ENCODE results near the gene CCDC57.

Gene CCDC57

DNA sequence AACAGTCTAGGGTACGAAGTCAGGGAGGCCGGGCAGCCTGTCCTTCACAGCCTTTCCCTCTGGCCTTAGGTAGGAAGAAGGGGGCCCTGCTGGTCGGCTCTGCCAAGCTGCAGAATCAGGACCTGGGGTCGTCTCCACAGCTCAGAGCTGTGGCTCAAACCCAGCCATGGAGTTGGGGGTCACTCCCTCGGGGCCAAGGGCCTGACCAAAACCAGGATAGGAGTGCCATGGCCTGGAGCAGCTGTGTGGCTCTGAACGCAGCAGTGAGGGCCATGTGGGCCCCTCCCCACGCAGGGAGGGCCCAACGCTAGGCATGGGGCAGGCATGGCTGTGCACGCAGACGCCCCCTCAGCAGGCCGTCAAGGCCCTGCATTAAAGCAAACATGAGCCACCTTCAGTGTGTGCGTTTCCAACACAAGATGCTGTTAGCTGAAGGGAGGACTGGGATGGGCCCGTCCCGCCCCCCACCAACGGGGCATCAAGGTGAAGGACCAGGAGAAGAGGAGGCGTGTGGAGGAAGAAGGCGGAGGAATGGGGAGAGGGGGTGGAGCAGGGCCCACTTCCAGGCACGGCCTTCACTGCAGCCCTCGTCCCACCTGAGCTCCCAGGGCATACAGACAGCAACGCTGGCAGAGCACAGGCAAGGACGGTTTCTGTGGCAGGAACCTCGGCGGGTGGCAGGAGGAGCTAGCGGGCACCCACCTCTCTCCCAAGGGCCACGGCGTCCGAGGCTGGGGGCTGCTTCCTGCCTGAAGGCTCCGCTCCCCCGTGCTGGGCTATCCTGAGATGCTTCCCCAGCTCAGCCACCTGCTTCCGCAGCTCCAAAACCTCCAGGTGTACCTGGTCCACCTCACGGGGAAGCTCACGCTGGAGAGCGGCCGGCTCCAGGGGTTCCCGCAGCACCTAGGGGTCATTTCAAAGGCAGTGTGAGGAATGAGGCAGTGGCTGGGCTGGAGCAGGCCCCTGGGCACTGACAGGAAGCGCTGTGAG is 55.3 kb downstream of the CCDC57 start:
- no peak overlapping the region for H3K4me2 ChIP-seq (ENCODE audit: low read depth, low read length)
- H3K9me3 ChIP-seq (replicated peaks; ENCODE audit: insufficient read depth, low read length): no peaks in the 10 kb centered on the region
- no peak for DNase-seq
- H3K36me3 ChIP-seq (replicated peaks; ENCODE audit: insufficient read depth, low read length): no peaks in the 10 kb centered on the region
- H3K9me2 ChIP-seq (replicated peaks; ENCODE audit: insufficient read depth, low read length): no peaks in the 10 kb centered on the region
- H3K9ac ChIP-seq (ENCODE audit: low read length): no peak overlapping the region
- no peaks in the 10 kb centered on the region for H4K20me1 ChIP-seq (ENCODE audit: insufficient read depth, low read length)
- no peaks in the 10 kb centered on the region for H3F3A ChIP-seq (ENCODE audit: insufficient read depth, low read length)
- H2AFZ ChIP-seq (ENCODE audit: low read length): no peak overlapping the region
- no peaks in the 10 kb centered on the region for H3K4me1 ChIP-seq (ENCODE audit: low read length)
- no peak for TF ChIP-seq EZH2 (optimal IDR thresholded peaks at IDR 0.05; ENCODE audit: low read depth, low read length)
- TF ChIP-seq CTCF (IDR thresholded peaks at IDR 0.05; ENCODE audit: low read length): no peak
- TF ChIP-seq EZH2phosphoT487 (IDR thresholded peaks at IDR 0.05; ENCODE audit: low read length): no peak
- no peaks in the 10 kb centered on the region for H3K79me2 ChIP-seq (ENCODE audit: low read length)
- no peak overlapping the region for H3K27ac ChIP-seq (ENCODE audit: low read length)
- no peak overlapping the region for H3K4me3 ChIP-seq (ENCODE audit: low read length)
- no peaks in the 10 kb centered on the region for H3K27me3 ChIP-seq (replicated peaks; ENCODE audit: insufficient read depth, low read length)

DNA sequence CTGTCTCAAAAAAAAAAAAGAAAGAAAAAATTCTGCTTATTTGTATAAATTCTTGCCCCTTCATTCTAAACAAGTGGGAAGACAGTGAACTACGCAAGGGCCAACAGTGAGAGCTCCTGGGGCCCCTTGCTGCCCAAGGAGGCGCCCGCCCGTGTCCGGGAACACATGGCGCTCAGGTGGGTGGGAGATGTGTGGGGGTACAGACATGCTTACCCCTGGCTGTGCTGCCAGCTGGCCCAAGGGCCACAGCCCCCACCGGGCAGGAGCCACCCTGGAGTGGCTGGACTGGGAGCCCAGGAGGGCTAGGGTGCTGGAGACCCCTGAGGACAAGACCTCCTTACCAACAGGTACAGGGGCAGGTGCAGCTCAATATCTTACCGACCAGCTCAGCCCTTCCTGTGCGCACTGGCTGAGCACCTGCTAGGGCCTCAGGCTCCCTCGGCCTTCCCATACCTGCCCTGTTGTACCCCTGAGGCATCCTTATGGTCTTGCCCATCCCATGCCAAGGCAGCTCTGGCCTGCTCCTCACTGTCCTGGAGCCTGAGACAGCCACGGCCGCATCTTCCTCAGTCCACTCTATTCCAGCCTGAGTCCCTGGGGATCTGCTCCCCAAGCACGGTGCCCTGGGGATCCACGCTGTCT is 56.2 kb downstream of the CCDC57 start:
- Histone ChIP-seq H3F3A (ENCODE audit: insufficient read depth, low read length) (no peaks in the 10 kb centered on the region), H3K4me2 (ENCODE audit: low read depth, low read length) (no peak overlapping the region), H2AFZ (ENCODE audit: low read length) (no peak overlapping the region), H3K27me3 (replicated peaks; ENCODE audit: insufficient read depth, low read length) (no peaks in the 10 kb centered on the region), H3K9me3 (replicated peaks; ENCODE audit: insufficient read depth, low read length) (no peaks in the 10 kb centered on the region), H3K27ac (ENCODE audit: low read length) (no peak overlapping the region), H3K4me3 (ENCODE audit: low read length) (no peak overlapping the region), H4K20me1 (ENCODE audit: insufficient read depth, low read length) (no peaks in the 10 kb centered on the region), H3K9me2 (replicated peaks; ENCODE audit: insufficient read depth, low read length) (no peaks in the 10 kb centered on the region), H3K4me1 (ENCODE audit: low read length) (no peaks in the 10 kb centered on the region), H3K79me2 (ENCODE audit: low read length) (no peaks in the 10 kb centered on the region), H3K9ac (ENCODE audit: low read length) (no peak overlapping the region), H3K36me3 (replicated peaks; ENCODE audit: insufficient read depth, low read length) (no peaks in the 10 kb centered on the region)
- DNase-seq: no peak
- TF ChIP-seq EZH2phosphoT487 (IDR thresholded peaks at IDR 0.05; ENCODE audit: low read length): no peak
- TF ChIP-seq CTCF (IDR thresholded peaks at IDR 0.05; ENCODE audit: low read length): no peak
- no peak for TF ChIP-seq EZH2 (optimal IDR thresholded peaks at IDR 0.05; ENCODE audit: low read depth, low read length)

DNA sequence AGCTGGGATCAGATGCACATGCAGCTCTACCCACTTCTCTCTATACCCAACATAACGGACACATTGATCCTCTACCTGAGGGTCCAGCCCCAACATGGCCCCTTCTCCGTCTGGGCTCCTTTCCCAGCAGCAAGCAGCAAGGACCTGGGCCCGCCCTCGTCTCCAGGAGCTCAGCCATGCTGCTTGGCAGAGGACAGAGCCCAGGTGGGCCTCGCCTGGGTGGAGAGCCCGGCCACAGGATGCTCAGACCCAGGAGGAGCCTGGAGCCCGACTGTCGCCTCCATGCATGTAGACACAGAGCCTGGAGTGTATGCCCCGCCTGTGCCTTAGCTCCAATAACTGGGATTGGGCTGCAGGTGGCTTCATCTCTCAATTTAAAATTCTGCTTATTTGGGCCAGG is 57.0 kb downstream of the CCDC57 start:
- Histone ChIP-seq H3K4me1 (ENCODE audit: low read length) (no peaks in the 10 kb centered on the region), H3K36me3 (replicated peaks; ENCODE audit: insufficient read depth, low read length) (no peaks in the 10 kb centered on the region), H3F3A (ENCODE audit: insufficient read depth, low read length) (no peaks in the 10 kb centered on the region)

More for the DNA sequence above, 57.0 kb downstream of the CCDC57 start:
- Histone ChIP-seq H3K9ac (ENCODE audit: low read length) (no peak overlapping the region), H2AFZ (ENCODE audit: low read length) (no peak overlapping the region), H3K27me3 (replicated peaks; ENCODE audit: insufficient read depth, low read length) (no peaks in the 10 kb centered on the region), H4K20me1 (ENCODE audit: insufficient read depth, low read length) (no peaks in the 10 kb centered on the region), H3K79me2 (ENCODE audit: low read length) (no peaks in the 10 kb centered on the region), H3K9me2 (replicated peaks; ENCODE audit: insufficient read depth, low read length) (no peaks in the 10 kb centered on the region), H3K27ac (ENCODE audit: low read length) (no peak overlapping the region), H3K9me3 (replicated peaks; ENCODE audit: insufficient read depth, low read length) (no peaks in the 10 kb centered on the region), H3K4me2 (ENCODE audit: low read depth, low read length) (no peak overlapping the region), H3K4me3 (ENCODE audit: low read length) (no peak overlapping the region)
- no peak for DNase-seq
- TF ChIP-seq EZH2phosphoT487 (IDR thresholded peaks at IDR 0.05; ENCODE audit: low read length) (no peak), CTCF (IDR thresholded peaks at IDR 0.05; ENCODE audit: low read length) (no peak), EZH2 (optimal IDR thresholded peaks at IDR 0.05; ENCODE audit: low read depth, low read length) (no peak)

All from MM.1S (cell line).